ENCODE results near the gene CILP2.

DNA sequence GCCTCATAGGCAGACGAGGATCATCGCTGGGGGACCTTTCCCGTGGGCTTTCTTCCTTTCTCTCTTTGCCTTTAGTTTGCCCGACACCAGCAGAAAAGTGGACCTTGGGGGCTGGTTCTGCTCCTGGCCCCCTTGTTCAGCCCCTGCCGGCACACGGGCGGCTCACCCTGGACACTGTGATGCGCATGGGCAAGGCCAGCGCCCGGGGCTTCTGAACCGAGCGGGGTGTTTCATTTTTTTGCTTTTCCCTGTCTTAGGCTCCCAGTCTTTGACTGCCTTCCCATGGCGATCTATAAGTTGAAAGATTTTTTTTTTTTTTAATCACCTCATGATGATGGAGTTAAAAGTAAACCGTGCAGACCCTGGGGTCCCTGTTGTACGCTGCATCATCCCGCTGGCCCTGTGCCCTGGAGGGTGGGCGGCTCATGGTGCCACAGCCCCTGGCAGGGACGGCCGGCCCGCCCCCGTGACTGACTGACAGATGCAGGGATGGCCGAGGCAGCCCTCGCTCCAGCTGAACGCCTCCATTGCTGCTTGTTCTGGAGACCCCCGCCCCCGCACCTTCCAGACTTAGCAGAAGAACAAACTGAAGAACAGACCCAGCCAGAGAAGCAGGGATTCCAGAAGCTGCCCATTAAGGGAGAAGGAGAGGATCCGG, 32.3 kb upstream of the CILP2 start:
- TF ChIP-seq, protein P1, sequence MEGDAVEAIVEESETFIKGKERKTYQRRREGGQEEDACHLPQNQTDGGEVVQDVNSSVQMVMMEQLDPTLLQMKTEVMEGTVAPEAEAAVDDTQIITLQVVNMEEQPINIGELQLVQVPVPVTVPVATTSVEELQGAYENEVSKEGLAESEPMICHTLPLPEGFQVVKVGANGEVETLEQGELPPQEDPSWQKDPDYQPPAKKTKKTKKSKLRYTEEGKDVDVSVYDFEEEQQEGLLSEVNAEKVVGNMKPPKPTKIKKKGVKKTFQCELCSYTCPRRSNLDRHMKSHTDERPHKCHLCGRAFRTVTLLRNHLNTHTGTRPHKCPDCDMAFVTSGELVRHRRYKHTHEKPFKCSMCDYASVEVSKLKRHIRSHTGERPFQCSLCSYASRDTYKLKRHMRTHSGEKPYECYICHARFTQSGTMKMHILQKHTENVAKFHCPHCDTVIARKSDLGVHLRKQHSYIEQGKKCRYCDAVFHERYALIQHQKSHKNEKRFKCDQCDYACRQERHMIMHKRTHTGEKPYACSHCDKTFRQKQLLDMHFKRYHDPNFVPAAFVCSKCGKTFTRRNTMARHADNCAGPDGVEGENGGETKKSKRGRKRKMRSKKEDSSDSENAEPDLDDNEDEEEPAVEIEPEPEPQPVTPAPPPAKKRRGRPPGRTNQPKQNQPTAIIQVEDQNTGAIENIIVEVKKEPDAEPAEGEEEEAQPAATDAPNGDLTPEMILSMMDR (IDR thresholded peaks at IDR 0.05), result no peak
- no peak for TF ChIP-seq EP300 (IDR thresholded peaks at IDR 0.05)

Data from stomach (tissue), 4 donors.